GM12878 (cell line): Measurements from ENCODE around the gene PIGV. TPM values are rescaled to one million over a fixed set of nuclear protein-coding genes. Genes with fewer than 3 reads are reported as not detected.

Experiments
- BCL11A ChIP-seq: IDR thresholded peaks from 2 replicates; pipeline ENCODE4 v1.6.1; 2011; ENCODE audit warnings: low read depth, low read length
- CBFB ChIP-seq: IDR thresholded peaks from 2 replicates; pipeline ENCODE4 v1.6.1; 2016; ENCODE audit warnings: antibody characterized with exemption, low read depth
- CBX5 ChIP-seq: sonication (generic); IDR thresholded peaks from 2 replicates; pipeline ENCODE4 v1.6.1; 2016; ENCODE audit warnings: low read depth, moderate library complexity, mild to moderate bottlenecking, inconsistent platforms
- ESRRA ChIP-seq: IDR thresholded peaks from 2 replicates; pipeline ENCODE4 v1.6.1; 2012; ENCODE audit warnings: mild to moderate bottlenecking, low read length, improper control_type of control experiment
- FOXK2 ChIP-seq: fragments of 450-650 bp; IDR thresholded peaks from 2 replicates; pipeline ENCODE4 v1.6.1; 2017; ENCODE audit warnings: mild to moderate bottlenecking, moderate library complexity
- HDGF ChIP-seq: fragments of 450-650 bp; IDR thresholded peaks from 2 replicates; pipeline ENCODE4 v1.6.1; 2016; ENCODE audit warnings: antibody characterized with exemption
- IRF4 ChIP-seq: IDR thresholded peaks from 2 replicates; pipeline ENCODE4 v1.6.1; 2011; ENCODE audit warnings: low read depth, low read length
- NFYB ChIP-seq: IDR thresholded peaks from 2 replicates; pipeline ENCODE4 v1.6.1; 2011; ENCODE audit warnings: low read depth, mild to moderate bottlenecking, low read length, improper control_type of control experiment, moderate library complexity; ENCODE audit not compliant: insufficient read depth
- POLR2A ChIP-seq: IDR thresholded peaks from 2 replicates; pipeline ENCODE4 v1.6.1; 2011; ENCODE audit warnings: low read depth, mild to moderate bottlenecking, low read length
- SIN3A ChIP-seq: IDR thresholded peaks from 2 replicates; pipeline ENCODE4 v1.6.1; 2012; ENCODE audit warnings: low read depth, low read length, improper control_type of control experiment
- SPI1 ChIP-seq: IDR thresholded peaks from 2 replicates; pipeline ENCODE4 v1.6.1; 2011; ENCODE audit warnings: low read depth, mild to moderate bottlenecking, low read length, moderate library complexity, borderline replicate concordance; ENCODE audit not compliant: insufficient read depth
- SREBF1 ChIP-seq: IDR thresholded peaks from 2 replicates; pipeline ENCODE4 v1.6.1; 2012; ENCODE audit warnings: mild to moderate bottlenecking, low read length
- ZNF622 ChIP-seq: fragments of 450-650 bp; IDR thresholded peaks from 2 replicates; pipeline ENCODE4 v1.6.1; 2017; ENCODE audit warnings: mild to moderate bottlenecking, inconsistent platforms
- ZZZ3 ChIP-seq: IDR thresholded peaks from 2 replicates; pipeline ENCODE4 v1.6.1; 2011; ENCODE audit warnings: low read depth; ENCODE audit not compliant: control insufficient read depth, insufficient read length
- polyA plus RNA-seq, 11 experiments: library from polyadenylated mRNA; depleted of rRNA in 4 of 11; unstranded in 6 of 11; stranded (reverse) in 5 of 11; fragments of >200 nt; fragmentation: Nextera tagmentation in 4 of 11; fragmentation: Illumina TruSeq in 1 of 11; extraction: Ambion mirVana in 4 of 11; extraction: Trizol in 1 of 11; gene quantifications; 1 replicate in 1 of 11; 2 replicates in 10 of 11; pipeline versions ENCODE4 v1.2.1 to v1.2.3, GENCODE V29; 2011 to 2016; ENCODE audit warnings: inconsistent platforms in 2 of 11, missing spikeins in 2 of 11, low read depth in 1 of 11
- total RNA-seq, 4 experiments: library from RNA; depleted of rRNA in 3 of 4; stranded (reverse); fragments of >200 nt in 3 of 4; fragmentation: Illumina TruSeq in 1 of 4; extraction: Trizol in 1 of 4; gene quantifications; 2 replicates each; pipeline versions ENCODE4 v1.2.1 to v1.2.3, GENCODE V29; 2013 to 2021
- TF ChIP-seq, protein P1 (sequence below), 3 experiments: IDR thresholded peaks in 2 of 3; conservative IDR thresholded peaks in 1 of 3; 2 replicates each; pipeline ENCODE4 v1.5.1; 2011; ENCODE audit warnings: low read depth in 3 of 3, low read length in 3 of 3, mild to moderate bottlenecking in 3 of 3, control low read depth in 2 of 3, moderate library complexity in 2 of 3, inconsistent platforms in 1 of 3, mixed read lengths in 1 of 3; ENCODE audit not compliant: control insufficient read depth in 2 of 3, insufficient read depth in 1 of 3; ENCODE audit errors: extremely low read depth in 1 of 3
- TF ChIP-seq, protein P2 (sequence below): fragments of 450-650 bp; IDR thresholded peaks from 2 replicates; pipeline ENCODE4 v1.6.1; 2016; ENCODE audit warnings: mild to moderate bottlenecking
- TF ChIP-seq, protein P3 (sequence below): fragments of 450-650 bp; formaldehyde crosslinking; IDR thresholded peaks from 2 replicates; pipeline ENCODE4 v1.4.0; 2022; ENCODE audit warnings: mild to moderate bottlenecking, moderate library complexity
- TF ChIP-seq, protein P4 (sequence below): fragments of 450-650 bp; formaldehyde crosslinking; IDR thresholded peaks from 2 replicates; pipeline ENCODE4 v1.4.0; 2020; ENCODE audit warnings: mild to moderate bottlenecking, moderate library complexity
- TF ChIP-seq, protein P5 (sequence below): fragments of 450-650 bp; IDR thresholded peaks from 2 replicates; pipeline ENCODE4 v1.6.1; 2018; ENCODE audit warnings: borderline replicate concordance, mild to moderate bottlenecking; ENCODE audit not compliant: partially characterized antibody

PIGV gene
- total and polyA plus RNA-seq, 10 of the 15 experiments (the other 5 are each of a cell fraction or from before 2014, with no cell fraction given), result 8.8 to 18.1 (median 11.9) TPM

- TF ChIP-seq, protein P1, sequence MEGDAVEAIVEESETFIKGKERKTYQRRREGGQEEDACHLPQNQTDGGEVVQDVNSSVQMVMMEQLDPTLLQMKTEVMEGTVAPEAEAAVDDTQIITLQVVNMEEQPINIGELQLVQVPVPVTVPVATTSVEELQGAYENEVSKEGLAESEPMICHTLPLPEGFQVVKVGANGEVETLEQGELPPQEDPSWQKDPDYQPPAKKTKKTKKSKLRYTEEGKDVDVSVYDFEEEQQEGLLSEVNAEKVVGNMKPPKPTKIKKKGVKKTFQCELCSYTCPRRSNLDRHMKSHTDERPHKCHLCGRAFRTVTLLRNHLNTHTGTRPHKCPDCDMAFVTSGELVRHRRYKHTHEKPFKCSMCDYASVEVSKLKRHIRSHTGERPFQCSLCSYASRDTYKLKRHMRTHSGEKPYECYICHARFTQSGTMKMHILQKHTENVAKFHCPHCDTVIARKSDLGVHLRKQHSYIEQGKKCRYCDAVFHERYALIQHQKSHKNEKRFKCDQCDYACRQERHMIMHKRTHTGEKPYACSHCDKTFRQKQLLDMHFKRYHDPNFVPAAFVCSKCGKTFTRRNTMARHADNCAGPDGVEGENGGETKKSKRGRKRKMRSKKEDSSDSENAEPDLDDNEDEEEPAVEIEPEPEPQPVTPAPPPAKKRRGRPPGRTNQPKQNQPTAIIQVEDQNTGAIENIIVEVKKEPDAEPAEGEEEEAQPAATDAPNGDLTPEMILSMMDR (IDR thresholded peaks at IDR 0.05 in 2 of 3, conservative IDR thresholded peaks at IDR 0.05 in 1 of 3; ENCODE audit: control insufficient read depth in 2 of 3, extremely low read depth in 1 of 3, insufficient read depth in 1 of 3, low read depth in 3 of 3, low read length in 3 of 3), result no peak; a peak in 1 of 6 replicates
- TF ChIP-seq HDGF, result peak; percentile 10; the same call in 1 of the 2 replicates
- TF ChIP-seq SIN3A, result no peak
- TF ChIP-seq IRF4, result no peak
- no peak for TF ChIP-seq SREBF1
- no peak for TF ChIP-seq ZZZ3
- TF ChIP-seq, protein P2, sequence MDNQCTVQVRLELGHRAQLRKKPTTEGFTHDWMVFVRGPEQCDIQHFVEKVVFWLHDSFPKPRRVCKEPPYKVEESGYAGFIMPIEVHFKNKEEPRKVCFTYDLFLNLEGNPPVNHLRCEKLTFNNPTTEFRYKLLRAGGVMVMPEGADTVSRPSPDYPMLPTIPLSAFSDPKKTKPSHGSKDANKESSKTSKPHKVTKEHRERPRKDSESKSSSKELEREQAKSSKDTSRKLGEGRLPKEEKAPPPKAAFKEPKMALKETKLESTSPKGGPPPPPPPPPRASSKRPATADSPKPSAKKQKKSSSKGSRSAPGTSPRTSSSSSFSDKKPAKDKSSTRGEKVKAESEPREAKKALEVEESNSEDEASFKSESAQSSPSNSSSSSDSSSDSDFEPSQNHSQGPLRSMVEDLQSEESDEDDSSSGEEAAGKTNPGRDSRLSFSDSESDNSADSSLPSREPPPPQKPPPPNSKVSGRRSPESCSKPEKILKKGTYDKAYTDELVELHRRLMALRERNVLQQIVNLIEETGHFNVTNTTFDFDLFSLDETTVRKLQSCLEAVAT, result peak; percentile 87
- 0 out of 2 replicates have a peak, but pooled peaks have one; percentile 8 for TF ChIP-seq POLR2A
- TF ChIP-seq, protein P3, sequence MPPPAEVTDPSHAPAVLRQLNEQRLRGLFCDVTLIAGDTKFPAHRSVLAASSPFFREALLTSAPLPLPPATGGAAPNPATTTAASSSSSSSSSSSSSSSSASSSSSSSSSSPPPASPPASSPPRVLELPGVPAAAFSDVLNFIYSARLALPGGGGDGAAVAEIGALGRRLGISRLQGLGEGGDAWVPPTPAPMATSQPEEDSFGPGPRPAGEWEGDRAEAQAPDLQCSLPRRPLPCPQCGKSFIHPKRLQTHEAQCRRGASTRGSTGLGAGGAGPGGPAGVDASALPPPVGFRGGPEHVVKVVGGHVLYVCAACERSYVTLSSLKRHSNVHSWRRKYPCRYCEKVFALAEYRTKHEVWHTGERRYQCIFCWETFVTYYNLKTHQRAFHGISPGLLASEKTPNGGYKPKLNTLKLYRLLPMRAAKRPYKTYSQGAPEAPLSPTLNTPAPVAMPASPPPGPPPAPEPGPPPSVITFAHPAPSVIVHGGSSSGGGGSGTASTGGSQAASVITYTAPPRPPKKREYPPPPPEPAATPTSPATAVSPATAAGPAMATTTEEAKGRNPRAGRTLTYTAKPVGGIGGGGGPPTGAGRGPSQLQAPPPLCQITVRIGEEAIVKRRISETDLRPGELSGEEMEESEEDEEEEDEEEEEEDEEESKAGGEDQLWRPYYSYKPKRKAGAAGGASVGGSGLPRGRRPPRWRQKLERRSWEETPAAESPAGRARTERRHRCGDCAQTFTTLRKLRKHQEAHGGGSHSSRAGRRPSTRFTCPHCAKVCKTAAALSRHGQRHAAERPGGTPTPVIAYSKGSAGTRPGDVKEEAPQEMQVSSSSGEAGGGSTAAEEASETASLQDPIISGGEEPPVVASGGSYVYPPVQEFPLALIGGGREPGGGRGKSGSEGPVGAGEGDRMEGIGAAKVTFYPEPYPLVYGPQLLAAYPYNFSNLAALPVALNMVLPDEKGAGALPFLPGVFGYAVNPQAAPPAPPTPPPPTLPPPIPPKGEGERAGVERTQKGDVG (CRISPR knock-in tag), result no peak
- no peak for TF ChIP-seq NFYB
- TF ChIP-seq CBX5, result 0 out of 2 replicates have a peak, but pooled peaks have one; percentile 17
- no peak for TF ChIP-seq ESRRA
- TF ChIP-seq, protein P4, sequence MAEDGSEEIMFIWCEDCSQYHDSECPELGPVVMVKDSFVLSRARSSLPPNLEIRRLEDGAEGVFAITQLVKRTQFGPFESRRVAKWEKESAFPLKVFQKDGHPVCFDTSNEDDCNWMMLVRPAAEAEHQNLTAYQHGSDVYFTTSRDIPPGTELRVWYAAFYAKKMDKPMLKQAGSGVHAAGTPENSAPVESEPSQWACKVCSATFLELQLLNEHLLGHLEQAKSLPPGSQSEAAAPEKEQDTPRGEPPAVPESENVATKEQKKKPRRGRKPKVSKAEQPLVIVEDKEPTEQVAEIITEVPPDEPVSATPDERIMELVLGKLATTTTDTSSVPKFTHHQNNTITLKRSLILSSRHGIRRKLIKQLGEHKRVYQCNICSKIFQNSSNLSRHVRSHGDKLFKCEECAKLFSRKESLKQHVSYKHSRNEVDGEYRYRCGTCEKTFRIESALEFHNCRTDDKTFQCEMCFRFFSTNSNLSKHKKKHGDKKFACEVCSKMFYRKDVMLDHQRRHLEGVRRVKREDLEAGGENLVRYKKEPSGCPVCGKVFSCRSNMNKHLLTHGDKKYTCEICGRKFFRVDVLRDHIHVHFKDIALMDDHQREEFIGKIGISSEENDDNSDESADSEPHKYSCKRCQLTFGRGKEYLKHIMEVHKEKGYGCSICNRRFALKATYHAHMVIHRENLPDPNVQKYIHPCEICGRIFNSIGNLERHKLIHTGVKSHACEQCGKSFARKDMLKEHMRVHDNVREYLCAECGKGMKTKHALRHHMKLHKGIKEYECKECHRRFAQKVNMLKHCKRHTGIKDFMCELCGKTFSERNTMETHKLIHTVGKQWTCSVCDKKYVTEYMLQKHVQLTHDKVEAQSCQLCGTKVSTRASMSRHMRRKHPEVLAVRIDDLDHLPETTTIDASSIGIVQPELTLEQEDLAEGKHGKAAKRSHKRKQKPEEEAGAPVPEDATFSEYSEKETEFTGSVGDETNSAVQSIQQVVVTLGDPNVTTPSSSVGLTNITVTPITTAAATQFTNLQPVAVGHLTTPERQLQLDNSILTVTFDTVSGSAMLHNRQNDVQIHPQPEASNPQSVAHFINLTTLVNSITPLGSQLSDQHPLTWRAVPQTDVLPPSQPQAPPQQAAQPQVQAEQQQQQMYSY, result no peak
- no peak for TF ChIP-seq SPI1
- peak; percentile 92 for TF ChIP-seq CBFB
- TF ChIP-seq, protein P5, sequence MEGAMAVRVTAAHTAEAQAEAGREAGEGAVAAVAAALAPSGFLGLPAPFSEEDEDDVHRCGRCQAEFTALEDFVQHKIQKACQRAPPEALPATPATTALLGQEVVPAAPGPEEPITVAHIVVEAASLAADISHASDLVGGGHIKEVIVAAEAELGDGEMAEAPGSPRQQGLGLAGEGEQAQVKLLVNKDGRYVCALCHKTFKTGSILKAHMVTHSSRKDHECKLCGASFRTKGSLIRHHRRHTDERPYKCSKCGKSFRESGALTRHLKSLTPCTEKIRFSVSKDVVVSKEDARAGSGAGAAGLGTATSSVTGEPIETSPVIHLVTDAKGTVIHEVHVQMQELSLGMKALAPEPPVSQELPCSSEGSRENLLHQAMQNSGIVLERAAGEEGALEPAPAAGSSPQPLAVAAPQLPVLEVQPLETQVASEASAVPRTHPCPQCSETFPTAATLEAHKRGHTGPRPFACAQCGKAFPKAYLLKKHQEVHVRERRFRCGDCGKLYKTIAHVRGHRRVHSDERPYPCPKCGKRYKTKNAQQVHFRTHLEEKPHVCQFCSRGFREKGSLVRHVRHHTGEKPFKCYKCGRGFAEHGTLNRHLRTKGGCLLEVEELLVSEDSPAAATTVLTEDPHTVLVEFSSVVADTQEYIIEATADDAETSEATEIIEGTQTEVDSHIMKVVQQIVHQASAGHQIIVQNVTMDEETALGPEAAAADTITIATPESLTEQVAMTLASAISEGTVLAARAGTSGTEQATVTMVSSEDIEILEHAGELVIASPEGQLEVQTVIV, result no peak
- TF ChIP-seq BCL11A, result peak; percentile 51; the same call in 1 of the 2 replicates
- TF ChIP-seq ZNF622, result no peak
- no peak for TF ChIP-seq FOXK2
Observed at GRCh38 chr1:26787381-26787705, 407 bp upstream of the PIGV start (continued).
